Measurements from ENCODE around the gene SLC2A13. TPM values are rescaled to one million over a fixed set of nuclear protein-coding genes. Genes with fewer than 3 reads are reported as not detected.

SLC2A13 gene
- total and polyA plus RNA-seq, 10 of the 15 experiments (the other 5 are each of a cell fraction or from before 2014, with no cell fraction given) = 0.05 to 3.7 (median 0.25) TPM

- DNase-seq (ENCODE audit: low read depth, low spot score) (no peak), ATAC-seq (no peak), FAIRE-seq (no peak)
- Histone ChIP-seq H3K4me3 (no peak overlapping the region), H3K9me3 (replicated peaks; ENCODE audit: control insufficient read depth, insufficient read depth, low read length) (no peaks in the 10 kb centered on the region; the same call in 2 of the 3 replicates), H3K79me2 (ENCODE audit: control insufficient read depth, insufficient read depth, low read length) (no peaks in the 10 kb centered on the region), H3K27ac (ENCODE audit: control insufficient read depth, insufficient read depth) (no peak overlapping the region), H2AFZ (ENCODE audit: control insufficient read depth, low read depth, low read length) (no peak overlapping the region), H3K4me1 (ENCODE audit: control insufficient read depth, insufficient read depth, low read length) (no peaks in the 10 kb centered on the region), H3K9ac (ENCODE audit: control insufficient read depth, insufficient read depth, low read length) (no peak overlapping the region), H3K4me2 (ENCODE audit: control insufficient read depth, insufficient read depth) (no peak overlapping the region), H4K20me1 (ENCODE audit: control insufficient read depth, insufficient read depth) (no peaks in the 10 kb centered on the region), H3K36me3 (ENCODE audit: control insufficient read depth in 2 of 2, insufficient read depth in 2 of 2, low read length in 1 of 2) (no peaks in the 10 kb centered on the region), H3K27me3 (replicated peaks in 1 of 2; ENCODE audit: control insufficient read depth in 2 of 2, insufficient read depth in 2 of 2, low read length in 1 of 2) (no peaks in the 10 kb centered on the region)
- ChIA-PET CTCF (interaction anchor here (1.0 to 4.4 kb wide), 2 partner anchors 192 to 228 kb away, joined by 3 to 26 read pairs; no protein-coding TSS in a partner anchor), POLR2A (no interaction called here), RAD21 (ENCODE audit: unreplicated experiment) (no interaction called here), SMC1A (ENCODE audit: uncharacterized antibody, unreplicated experiment) (no interaction called here)
- WGBS (ENCODE audit: insufficient coverage, insufficient replicate concordance, low lambda C conversion rate, missing lambda C conversion rate) = 95% methylated on average over 2 of the region's 2 CpGs
- in situ Hi-C loops (cut with MboI) (no loop called here), intact Hi-C loops (cut with micrococcal nuclease; ENCODE audit: unreplicated experiment) (no loop called here)
- TF ChIP-seq ZNF217 (IDR thresholded peaks at IDR 0.05) = no peak
- TF ChIP-seq KLF5 (IDR thresholded peaks at IDR 0.05; ENCODE audit: partially characterized antibody) = no peak
- no peak for TF ChIP-seq CEBPZ (IDR thresholded peaks at IDR 0.05; ENCODE audit: low read depth, low read length)
- no peak for TF ChIP-seq WRNIP1 (IDR thresholded peaks at IDR 0.05; ENCODE audit: borderline replicate concordance, low read depth, low read length)
- no peak for TF ChIP-seq MLLT1 (IDR thresholded peaks at IDR 0.05)
- no peak for TF ChIP-seq CHD4 (IDR thresholded peaks at IDR 0.05)
- no peak for TF ChIP-seq BCL3 (IDR thresholded peaks at IDR 0.05; ENCODE audit: borderline replicate concordance, insufficient read depth, low read depth, low read length, poor library complexity, severe bottlenecking)
- no peak for TF ChIP-seq ELK1 (IDR thresholded peaks at IDR 0.05; ENCODE audit: low read depth, low read length)
- TF ChIP-seq GABPA (IDR thresholded peaks at IDR 0.05; ENCODE audit: low read depth) = no peak
- no peak for TF ChIP-seq SMAD1 (IDR thresholded peaks at IDR 0.05; ENCODE audit: low read depth, partially characterized antibody)
- no peak for TF ChIP-seq CBX3 (IDR thresholded peaks at IDR 0.05; ENCODE audit: borderline replicate concordance, low read depth)
- TF ChIP-seq POLR2A (IDR thresholded peaks at IDR 0.05; ENCODE audit: low read depth, low read length) = no peak
- no peak for TF ChIP-seq IRF4 (IDR thresholded peaks at IDR 0.05; ENCODE audit: low read depth, low read length)
- no peak for TF ChIP-seq SRF (IDR thresholded peaks at IDR 0.05; ENCODE audit: low read depth in 2 of 2, low read length in 2 of 2)
- no peak for TF ChIP-seq ZBED1 (IDR thresholded peaks at IDR 0.05; ENCODE audit: borderline replicate concordance)
- no peak for TF ChIP-seq ESRRA (IDR thresholded peaks at IDR 0.05; ENCODE audit: low read length)
- no peak for TF ChIP-seq ZNF384 (IDR thresholded peaks at IDR 0.05; ENCODE audit: borderline replicate concordance, low read depth, low read length)
- TF ChIP-seq ZSCAN29 (IDR thresholded peaks at IDR 0.05) = no peak
- BruUV-seq (replicated peaks) = no TSS peak
Observed at GRCh38 chr12:39763890-39764169, 342.1 kb downstream of the SLC2A13 start.

All from GM12878 (cell line).